ENCODE measurements around the gene ZBTB7C. TPM values are rescaled to one million over a fixed set of nuclear protein-coding genes. Genes with fewer than 3 reads are reported as not detected.
"Not testable (repeated sequence)": the region's sequence is repeated elsewhere in the genome, so short reads cannot be mapped to it uniquely, and the experiment has no call there.

The ZBTB7C gene
- total RNA-seq, 2 experiments from 2014 or later = not detected

GRCh38 chr18:48281460-48281859 is 127.7 kb downstream of the ZBTB7C start:
- H3K4me1 ChIP-seq (ENCODE audit: insufficient read depth, low read length, poor library complexity, severe bottlenecking); H3K79me2 ChIP-seq (ENCODE audit: insufficient read depth, low read depth, low read length); intact Hi-C loops (cut with micrococcal nuclease; ENCODE audit: unreplicated experiment); H3K9me2 ChIP-seq (ENCODE audit: insufficient read depth, low read length); H3K27ac ChIP-seq (ENCODE audit: low read depth, low read length, poor library complexity, severe bottlenecking); H3K36me3 ChIP-seq (ENCODE audit: insufficient read depth, low read length); POLR2A ChIA-PET; H3K4me3 ChIP-seq (ENCODE audit: low read depth, low read length, poor library complexity, severe bottlenecking); H4K20me1 ChIP-seq (ENCODE audit: insufficient read depth, low read length); BruUV-seq (replicated peaks); H3K9me3 ChIP-seq (ENCODE audit: low read length); H2AFZ ChIP-seq (ENCODE audit: low read length); CTCF ChIA-PET (ENCODE audit: unreplicated experiment); DNase-seq (ENCODE audit: low spot score); H3K4me2 ChIP-seq (ENCODE audit: low read length): not testable (repeated sequence)

- no peak overlapping the region for H3K4me2 ChIP-seq (ENCODE audit: low read length)
- H3K9me3 ChIP-seq (ENCODE audit: low read length) = no peaks in the 10 kb centered on the region
- H3K9me2 ChIP-seq (ENCODE audit: insufficient read depth, low read length) = no peaks in the 10 kb centered on the region
- no peak overlapping the region for H2AFZ ChIP-seq (ENCODE audit: low read length)
- H3K79me2 ChIP-seq (ENCODE audit: insufficient read depth, low read depth, low read length) = no peaks in the 10 kb centered on the region
- no peaks in the 10 kb centered on the region for H3K4me1 ChIP-seq (ENCODE audit: insufficient read depth, low read length, poor library complexity, severe bottlenecking)
- POLR2A ChIA-PET = no interaction called here
- no peak for DNase-seq (ENCODE audit: low spot score)
- H3K36me3 ChIP-seq (ENCODE audit: insufficient read depth, low read length) = no peaks in the 10 kb centered on the region
- no peak overlapping the region for H3K27ac ChIP-seq (ENCODE audit: low read depth, low read length, poor library complexity, severe bottlenecking)
- intact Hi-C loops (cut with micrococcal nuclease; ENCODE audit: unreplicated experiment) = no loop called here
- CTCF ChIA-PET (ENCODE audit: unreplicated experiment) = no interaction called here
- no peak overlapping the region for H3K4me3 ChIP-seq (ENCODE audit: low read depth, low read length, poor library complexity, severe bottlenecking)
- no TSS peak for BruUV-seq (replicated peaks)
- no peaks in the 10 kb centered on the region for H4K20me1 ChIP-seq (ENCODE audit: insufficient read depth, low read length)
- TF ChIP-seq EZH2phosphoT487 (IDR thresholded peaks at IDR 0.05; ENCODE audit: borderline replicate concordance, low read depth, low read length) (no peak), CTCF (conservative IDR thresholded peaks at IDR 0.05; ENCODE audit: low read length) (no peak)
Measured at GRCh38 chr18:48279312-48279711, 129.9 kb downstream of the ZBTB7C start.

GRCh38 chr18:48278081-48278480 is 131.1 kb downstream of the ZBTB7C start:
- no peak for TF ChIP-seq EZH2phosphoT487 (IDR thresholded peaks at IDR 0.05; ENCODE audit: borderline replicate concordance, low read depth, low read length)
- no peak for TF ChIP-seq CTCF (conservative IDR thresholded peaks at IDR 0.05; ENCODE audit: low read length)
- H2AFZ ChIP-seq (ENCODE audit: low read length) = no peak overlapping the region
- ChIA-PET CTCF (ENCODE audit: unreplicated experiment) (no interaction called here), POLR2A (no interaction called here)
- H3K4me1 ChIP-seq (ENCODE audit: insufficient read depth, low read length, poor library complexity, severe bottlenecking) = no peaks in the 10 kb centered on the region
- H3K79me2 ChIP-seq (ENCODE audit: insufficient read depth, low read depth, low read length) = no peaks in the 10 kb centered on the region
- no peak overlapping the region for H3K4me3 ChIP-seq (ENCODE audit: low read depth, low read length, poor library complexity, severe bottlenecking)
- no peaks in the 10 kb centered on the region for H4K20me1 ChIP-seq (ENCODE audit: insufficient read depth, low read length)
- no peak for DNase-seq (ENCODE audit: low spot score)
- intact Hi-C loops (cut with micrococcal nuclease; ENCODE audit: unreplicated experiment) = no loop called here
- H3K27ac ChIP-seq (ENCODE audit: low read depth, low read length, poor library complexity, severe bottlenecking) = no peak overlapping the region
- no peaks in the 10 kb centered on the region for H3K36me3 ChIP-seq (ENCODE audit: insufficient read depth, low read length)
- no peak overlapping the region for H3K4me2 ChIP-seq (ENCODE audit: low read length)
- no peaks in the 10 kb centered on the region for H3K9me2 ChIP-seq (ENCODE audit: insufficient read depth, low read length)
- no peaks in the 10 kb centered on the region for H3K9me3 ChIP-seq (ENCODE audit: low read length)
- no TSS peak for BruUV-seq (replicated peaks)

Data from OCI-LY7 (cell line).